ENCODE measurements around the gene MFSD2A.

The MFSD2A gene

DNA sequence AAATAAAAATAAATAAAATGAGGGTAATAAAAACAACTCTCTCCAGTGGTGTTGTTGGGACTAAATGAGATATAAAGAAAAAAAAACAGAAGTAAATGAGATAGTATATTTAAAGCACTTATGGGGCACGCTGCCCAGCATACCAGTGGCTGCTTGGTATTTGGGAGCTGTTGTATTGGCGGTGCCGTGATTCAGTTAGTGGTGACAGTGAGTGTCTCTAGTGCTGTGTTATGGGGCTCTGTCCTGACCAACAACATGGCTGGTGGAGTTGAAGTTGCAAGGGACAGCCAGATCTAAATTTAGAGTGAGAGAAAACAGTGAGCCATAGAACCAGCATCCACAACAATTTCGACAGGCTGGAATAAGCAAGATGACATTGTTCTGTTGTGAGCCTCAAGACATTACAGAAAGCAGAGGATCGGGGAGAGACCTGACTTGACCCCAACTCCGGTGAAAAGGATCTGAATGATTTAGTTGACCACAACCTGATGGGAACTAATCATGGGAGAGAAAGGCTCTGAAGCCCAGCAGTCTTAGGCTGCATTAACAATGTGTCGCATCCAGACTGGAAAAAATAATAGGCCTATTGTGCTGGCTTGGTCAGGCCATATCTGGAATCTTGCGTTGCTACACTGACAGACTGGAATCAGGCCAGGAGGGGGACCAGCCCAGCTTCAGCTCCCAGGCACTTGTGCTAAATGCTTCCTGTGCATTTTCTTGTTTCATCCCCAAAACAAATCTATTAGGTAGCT, 2.4 kb upstream of the MFSD2A start:
- DNase-seq (ENCODE audit: low read depth) = peak; percentile 65
- TF ChIP-seq CTCF (IDR thresholded peaks at IDR 0.05; ENCODE audit: low read length, missing control alignments) = no peak
- no peak overlapping the region for H3K4me3 ChIP-seq (replicated peaks; ENCODE audit: low read depth, low read length)

DNA sequence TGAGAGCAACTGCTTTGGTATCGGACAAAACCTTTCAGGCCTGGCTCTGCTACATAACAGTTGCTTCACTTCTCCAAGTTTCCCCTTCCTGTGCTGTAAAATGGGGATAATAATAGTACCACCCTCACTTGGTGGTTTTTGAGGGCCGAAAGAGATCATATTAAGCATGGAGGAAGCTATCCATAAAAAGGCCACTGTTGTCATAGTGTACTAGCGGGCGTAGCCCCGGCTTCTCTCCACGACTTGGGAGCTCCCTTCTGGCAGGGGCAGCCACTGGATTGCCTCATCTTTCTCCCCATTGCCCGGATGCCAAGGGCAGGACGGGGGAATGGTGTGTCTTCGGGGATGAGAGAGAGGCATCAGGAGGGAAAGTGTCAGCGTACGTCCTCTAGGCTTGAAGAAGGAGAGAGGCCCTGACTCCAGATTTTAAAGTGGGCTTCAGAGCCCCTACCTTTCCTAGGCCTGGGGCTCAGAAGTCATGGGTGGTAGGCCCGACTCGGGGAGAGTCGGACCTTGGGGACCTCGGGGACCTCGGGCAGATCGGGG, 548 bp upstream of the MFSD2A start:
- DNase-seq (ENCODE audit: low read depth) = no peak
- no peak for TF ChIP-seq CTCF (IDR thresholded peaks at IDR 0.05; ENCODE audit: low read length, missing control alignments)
- no peak overlapping the region for H3K4me3 ChIP-seq (replicated peaks; ENCODE audit: low read depth, low read length)

DNA sequence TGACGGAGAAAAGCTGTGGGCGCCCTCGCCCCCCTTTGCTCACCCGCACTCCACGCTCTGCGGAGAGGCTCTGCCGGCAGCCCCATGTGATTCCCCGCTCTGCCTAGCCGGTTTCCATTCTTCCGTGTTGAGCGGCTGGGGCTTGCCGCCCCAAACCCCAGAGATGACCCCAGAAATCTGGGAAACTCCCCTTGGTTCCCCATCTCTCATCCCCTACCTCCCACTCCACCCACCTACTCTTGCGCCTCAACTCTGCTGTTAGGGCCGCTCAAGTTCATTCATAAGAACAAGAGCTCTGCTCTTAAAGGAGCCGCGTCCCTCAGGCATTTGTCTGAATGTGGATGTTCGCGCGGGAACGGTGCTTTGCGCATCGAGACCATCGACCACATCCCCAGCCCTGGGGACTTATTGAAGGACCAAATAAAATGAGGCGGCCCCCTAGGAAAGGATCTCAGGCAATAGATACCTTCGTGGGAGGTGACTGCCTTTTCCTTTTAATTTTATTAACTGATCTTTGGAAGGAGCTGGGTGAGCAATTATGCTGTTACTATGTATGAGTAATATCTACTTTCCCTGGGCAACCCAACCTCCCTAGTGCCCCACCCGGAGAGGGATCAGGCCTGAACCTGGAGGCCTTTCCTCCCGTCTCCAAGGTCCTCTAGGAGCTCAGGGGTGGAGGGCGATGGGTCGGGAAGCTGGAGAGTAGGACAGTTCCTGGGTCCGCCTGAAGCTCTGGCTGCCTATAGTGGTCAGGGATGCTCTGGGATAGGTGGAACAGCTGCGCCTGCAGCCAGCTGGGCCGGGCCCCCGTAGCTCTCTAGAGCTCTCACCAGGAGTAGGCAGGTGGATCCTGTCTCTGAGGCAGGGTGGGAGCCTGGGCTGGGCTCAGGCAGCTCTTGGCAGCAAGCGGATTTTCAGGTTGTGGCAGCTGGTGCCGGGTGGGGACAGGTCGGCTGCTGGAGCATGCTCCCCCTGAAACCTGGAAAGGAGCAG, 898 bp downstream of the MFSD2A start:
- peak overlapping the region; percentile 64 for H3K4me3 ChIP-seq (replicated peaks; ENCODE audit: low read depth, low read length)
- no peak for TF ChIP-seq CTCF (IDR thresholded peaks at IDR 0.05; ENCODE audit: low read length, missing control alignments)
- peak; percentile 43 for DNase-seq (ENCODE audit: low read depth)

- no peak overlapping the region for H3K4me3 ChIP-seq (replicated peaks; ENCODE audit: low read depth, low read length)
- DNase-seq (ENCODE audit: low read depth) = peak; percentile 27
- TF ChIP-seq CTCF (IDR thresholded peaks at IDR 0.05; ENCODE audit: low read length, missing control alignments) = no peak
Measured at GRCh38 chr1:39957299-39958015, 2.5 kb downstream of the MFSD2A start.

GRCh38 chr1:39958403-39959200, 3.7 kb downstream of the MFSD2A start:
- H3K4me3 ChIP-seq (replicated peaks; ENCODE audit: low read depth, low read length) = no peak overlapping the region
- DNase-seq (ENCODE audit: low read depth) = no peak
- TF ChIP-seq CTCF (IDR thresholded peaks at IDR 0.05; ENCODE audit: low read length, missing control alignments) = no peak

All from fibroblast of pulmonary artery (primary cell).